Mucosa of descending colon (tissue), 3 donors: ENCODE data around the gene IL22RA1. TPM values are rescaled to one million over a fixed set of nuclear protein-coding genes. Genes with fewer than 3 reads are reported as not detected.

Experiments
- ATAC-seq: fragments of 200-7000 bp; cut with Tn5 transposase; one replicate; pipeline ENCODE4 v1.9.1; 2020; ENCODE audit warnings: mild to moderate bottlenecking, moderate library complexity
- DNase-seq, 3 donors: peaks; one replicate each; pipeline ENCODE4 v3.0.0-alpha.2; 2020
- H3K36me3 ChIP-seq: fragments of 200-600 bp; one replicate; pipeline ENCODE4 v1.8.0; 2021; ENCODE audit warnings: low read depth, mild to moderate bottlenecking
- H3K4me1 ChIP-seq: fragments of 200-600 bp; one replicate; pipeline ENCODE4 v1.8.0; 2021; ENCODE audit warnings: low read depth, mild to moderate bottlenecking
- H3K4me3 ChIP-seq: fragments of 200-600 bp; one replicate; pipeline ENCODE4 v1.8.0; 2021; ENCODE audit warnings: mild to moderate bottlenecking
- H3K9me3 ChIP-seq: fragments of 200-600 bp; one replicate; pipeline ENCODE4 v1.8.0; 2021; ENCODE audit warnings: mild to moderate bottlenecking
- CTCF ChIP-seq: fragments of 200-600 bp; IDR thresholded peaks from one replicate; pipeline ENCODE4 v1.8.0; 2022; ENCODE audit warnings: antibody characterized with exemption, mild to moderate bottlenecking
- intact Hi-C, 2 donors: fragments of 100-400 bp; cut with DNase I in 1 of 2; cut with micrococcal nuclease in 1 of 2; formaldehyde crosslinking; loops; one replicate each; pipeline versions ENCODE4 v1.11.0 to v1.11.1; 2022; cut with DNase I, micrococcal nuclease
- total RNA-seq, 3 donors: library from RNA; stranded (reverse); fragmentation: NEBNext Ultra II Directional in 2 of 3; extraction: Animal tissue kit (Norgen Biotek cat#: 25700) in 2 of 3; gene quantifications; one replicate each; pipeline versions ENCODE4 v1.2.1 to v1.2.4, GENCODE V29; 2021 to 2023
- donor health status: DM: no; HTN: no; CAD: no; lungs with moderate emphysema.
- donor health status: DM: no; HTN: no; CAD: no.
- donor health status: DM: no; HTN: yes; CAD: no.

The IL22RA1 gene
- total RNA-seq, 3 donors from 2014 or later, result 13.8 to 43.1 (median 28.2) TPM

- TF ChIP-seq CTCF, result no peak
- intact Hi-C loops, result no loop called here
Observed at GRCh38 chr1:24151175-24151533, 8.2 kb upstream of the IL22RA1 start.

GRCh38 chr1:24150234-24151174 lies 7.6 kb upstream of the IL22RA1 start:
- peak; percentile 94 to 99 (median 98) for DNase-seq
- no peaks in the 10 kb centered on the region for H3K9me3 ChIP-seq
- H3K4me3 ChIP-seq, result no peak overlapping the region
- intact Hi-C loops, result no loop called here
- ATAC-seq, result peak; percentile 95
- peak; percentile 77 for TF ChIP-seq CTCF
- no peaks in the 10 kb centered on the region for H3K36me3 ChIP-seq
- H3K4me1 ChIP-seq, result peaks cover 4% of the 10 kb centered on the region

More at GRCh38 chr1:24151175-24151533, 8.2 kb upstream of the IL22RA1 start:
- ATAC-seq (peak; percentile 66), DNase-seq (peak; percentile 79 to 85 (median 83))
- H3K36me3 ChIP-seq, result no peaks in the 10 kb centered on the region
- H3K9me3 ChIP-seq, result no peaks in the 10 kb centered on the region
- no peak overlapping the region for H3K4me3 ChIP-seq
- H3K4me1 ChIP-seq, result peaks cover 4% of the 10 kb centered on the region

- TF ChIP-seq CTCF, result no peak
- ATAC-seq, result peak; percentile 79
- Histone ChIP-seq H3K4me1 (no peaks in the 10 kb centered on the region), H3K9me3 (no peaks in the 10 kb centered on the region), H3K36me3 (no peaks in the 10 kb centered on the region), H3K4me3 (no peak overlapping the region)
- DNase-seq, result peak; percentile 70 to 75 (median 75)
- intact Hi-C loops, result no loop called here
Observed at GRCh38 chr1:24149866-24150233, 6.9 kb upstream of the IL22RA1 start.

GRCh38 chr1:24147816-24148215 lies 4.9 kb upstream of the IL22RA1 start:
- DNase-seq (no peak), ATAC-seq (no peak)
- H3K4me1 ChIP-seq, result peaks cover 9% of the 10 kb centered on the region
- intact Hi-C loops, result no loop called here
- H3K4me3 ChIP-seq, result no peak overlapping the region
- H3K9me3 ChIP-seq, result no peaks in the 10 kb centered on the region
- H3K36me3 ChIP-seq, result no peaks in the 10 kb centered on the region
- TF ChIP-seq CTCF, result no peak

GRCh38 chr1:24147194-24147593 lies 4.3 kb upstream of the IL22RA1 start:
- no peak overlapping the region for H3K4me3 ChIP-seq
- DNase-seq, result no peak
- no peak for ATAC-seq
- H3K9me3 ChIP-seq, result no peaks in the 10 kb centered on the region
- peaks cover 11% of the 10 kb centered on the region for H3K4me1 ChIP-seq
- intact Hi-C loops, result no loop called here
- TF ChIP-seq CTCF, result no peak
- H3K36me3 ChIP-seq, result no peaks in the 10 kb centered on the region
